Measurements from ENCODE around the gene ZNF543.
"Not testable (repeated sequence)": the region's sequence is repeated elsewhere in the genome, so short reads cannot be mapped to it uniquely, and the experiment has no call there.

Gene ZNF543

DNA sequence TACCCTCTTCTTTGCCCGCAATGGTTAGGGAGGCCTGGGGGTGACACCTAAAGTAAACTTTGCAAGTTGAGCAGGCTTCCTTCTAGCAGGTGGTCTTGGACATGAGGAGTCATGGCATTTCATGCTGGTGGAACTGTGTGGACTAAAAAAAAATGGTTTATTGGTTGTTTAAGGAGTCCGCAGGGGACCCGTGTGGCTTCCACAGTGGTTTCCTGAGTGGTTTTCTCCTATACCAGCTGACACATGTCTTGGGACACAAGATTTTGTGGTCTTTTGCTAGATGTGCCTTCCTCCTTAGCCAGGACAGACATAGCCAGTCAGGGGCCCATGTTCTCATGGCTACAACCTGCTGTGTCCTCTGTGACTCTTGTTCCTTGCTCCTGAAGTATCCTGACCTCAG, 1.5 kb downstream of the ZNF543 start:
- no peak for DNase-seq

- no peak for DNase-seq
Measured at GRCh38 chr19:57324992-57325391, 4.7 kb downstream of the ZNF543 start.

- no peak for DNase-seq
Measured at GRCh38 chr19:57327993-57328392, 7.7 kb downstream of the ZNF543 start.

DNA sequence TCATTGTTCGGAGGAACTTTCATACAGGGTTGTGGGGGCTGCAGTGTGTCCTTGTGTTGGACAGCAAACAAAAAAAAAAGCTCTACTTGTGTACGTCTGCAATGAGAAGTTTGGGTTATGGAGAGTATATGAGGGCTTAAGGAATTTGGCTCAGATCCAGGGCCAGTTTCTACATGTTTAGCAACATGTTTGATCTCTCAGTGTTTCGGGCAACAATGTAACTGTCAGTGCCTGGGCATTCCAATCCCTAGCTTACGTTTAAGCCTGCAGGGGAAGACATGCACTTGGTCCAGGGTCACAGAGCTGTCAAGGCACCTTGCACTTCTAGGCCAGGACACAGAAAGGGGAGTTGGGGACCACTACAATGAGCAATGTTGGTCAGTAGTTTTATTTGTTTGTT, 13.9 kb downstream of the ZNF543 start:
- no peak for DNase-seq

- no peak for DNase-seq
Measured at GRCh38 chr19:57338877-57339276, 18.6 kb downstream of the ZNF543 start.

DNA sequence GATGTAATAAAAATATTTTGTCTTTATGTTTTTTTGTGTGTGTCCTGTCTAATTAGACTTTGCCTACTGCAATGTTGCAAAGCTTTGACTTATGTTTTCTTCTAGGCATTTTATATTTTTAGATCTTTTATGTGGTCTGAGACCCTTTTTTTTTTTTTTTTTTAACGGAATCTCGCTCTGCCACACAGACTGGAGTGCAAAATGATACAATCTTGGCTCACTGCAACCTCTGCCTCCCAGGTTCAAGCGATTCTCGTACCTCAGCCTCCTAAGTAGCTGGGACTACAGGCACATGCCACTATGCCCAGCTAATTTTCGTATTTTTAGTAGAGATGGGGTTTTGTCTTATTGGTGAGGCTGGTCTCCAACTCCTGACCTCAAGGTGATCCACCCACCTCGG, 22.3 kb downstream of the ZNF543 start:
- no peak for DNase-seq

DNA sequence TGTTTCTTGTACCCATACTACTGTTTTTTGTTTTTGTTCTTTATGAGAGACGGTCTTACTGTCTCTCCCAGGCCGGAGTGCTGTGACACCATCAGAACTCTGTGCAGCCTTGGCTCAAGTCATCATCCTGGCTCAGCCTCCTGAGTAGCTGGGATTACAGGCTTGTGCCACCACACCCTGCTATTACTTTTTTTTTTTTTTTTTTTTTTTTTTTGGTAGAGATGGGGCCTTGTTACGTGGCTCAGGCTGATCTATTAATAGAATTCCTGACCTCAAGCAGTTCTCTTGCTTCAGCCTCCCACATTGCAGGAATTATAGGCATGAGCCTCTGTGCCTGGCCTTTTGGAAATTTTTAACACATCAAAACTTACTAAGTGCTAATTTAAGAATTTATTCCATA, 27.9 kb downstream of the ZNF543 start:
- no peak for DNase-seq

DNA sequence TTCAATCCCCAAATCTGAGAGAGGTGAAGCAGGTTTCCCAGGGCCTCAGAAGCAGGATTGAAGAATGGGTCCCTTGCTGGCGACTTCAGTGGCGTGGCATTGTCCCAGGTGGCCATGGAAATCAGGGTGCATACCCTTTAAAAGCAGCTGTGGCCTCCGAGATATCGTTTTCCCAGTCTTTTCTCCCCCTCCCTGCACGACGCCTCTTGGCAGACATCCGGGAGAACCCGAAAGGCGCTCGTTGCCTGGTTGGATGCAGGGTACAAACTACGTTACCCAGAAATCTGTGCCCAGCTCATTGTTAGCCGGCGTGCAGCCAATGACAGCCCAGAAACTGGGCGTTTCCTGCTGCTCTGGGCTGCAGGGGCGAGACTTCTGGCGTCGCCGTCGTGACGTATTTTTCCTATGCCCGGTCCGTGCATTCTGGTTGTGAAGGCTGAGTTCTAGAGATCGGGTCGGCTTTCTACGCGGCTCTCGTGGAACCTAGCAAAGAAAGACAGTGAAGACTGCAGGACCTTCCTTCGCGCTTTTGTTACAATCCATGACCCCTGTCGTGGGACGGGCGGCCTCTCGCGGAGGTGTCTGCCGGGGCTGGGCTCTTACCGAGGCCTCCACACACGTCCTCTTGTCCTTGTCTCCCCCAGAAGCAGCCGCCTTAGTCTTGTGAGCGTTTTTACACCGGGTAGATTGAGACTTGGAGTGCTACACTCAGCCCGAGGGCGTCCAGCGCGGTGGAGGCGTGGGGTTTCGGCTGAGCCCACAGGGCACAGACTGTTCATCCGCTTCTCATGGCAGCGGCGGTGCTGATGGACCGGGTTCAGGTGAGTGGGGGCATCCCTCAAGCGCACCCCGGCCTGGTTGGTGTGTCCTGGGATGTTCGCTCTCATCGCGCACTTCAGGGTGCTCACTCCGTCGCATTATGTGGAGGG, 30.9 kb downstream of the ZNF543 start, which contains the start of gene ZNF304:
ZNF304 (plus strand) TSS at position 395 of the 929 bp plus-strand sequence; CDS start at position 789, 394 bp downstream.
- DNase-seq, result peak; percentile 89 to 94

GRCh38 chr19:57351867-57352266, 31.6 kb downstream of the ZNF543 start:
- DNase-seq, result no peak

DNA sequence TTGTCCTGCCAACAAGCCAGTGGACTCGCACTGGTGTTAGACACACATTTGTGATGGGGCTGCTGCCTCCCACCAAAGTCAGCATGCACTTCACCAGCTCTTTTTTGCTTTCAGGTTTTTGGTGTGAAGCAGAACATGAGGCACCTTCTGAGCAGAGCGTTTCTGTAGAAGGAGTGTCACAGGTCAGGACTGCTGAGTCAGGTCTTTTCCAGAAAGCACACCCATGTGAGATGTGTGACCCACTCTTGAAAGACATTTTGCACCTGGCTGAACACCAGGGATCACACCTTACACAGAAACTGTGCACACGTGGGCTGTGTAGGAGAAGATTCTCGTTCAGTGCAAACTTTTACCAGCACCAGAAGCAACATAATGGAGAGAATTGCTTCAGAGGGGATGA, 35.6 kb downstream of the ZNF543 start:
- no peak for DNase-seq

DNA sequence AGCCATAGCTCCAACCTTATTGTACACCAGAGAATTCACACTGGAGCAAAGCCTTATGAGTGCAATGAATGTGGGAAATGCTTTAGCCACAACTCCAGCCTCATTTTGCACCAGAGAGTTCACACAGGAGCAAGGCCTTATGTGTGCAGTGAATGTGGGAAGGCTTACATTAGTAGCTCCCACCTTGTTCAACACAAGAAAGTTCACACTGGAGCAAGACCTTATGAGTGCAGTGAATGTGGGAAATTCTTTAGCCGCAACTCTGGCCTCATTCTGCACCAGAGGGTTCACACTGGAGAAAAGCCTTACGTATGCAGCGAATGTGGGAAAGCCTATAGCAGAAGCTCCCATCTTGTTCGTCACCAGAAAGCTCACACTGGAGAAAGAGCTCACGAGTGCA, 37.1 kb downstream of the ZNF543 start:
- no peak for DNase-seq

DNA sequence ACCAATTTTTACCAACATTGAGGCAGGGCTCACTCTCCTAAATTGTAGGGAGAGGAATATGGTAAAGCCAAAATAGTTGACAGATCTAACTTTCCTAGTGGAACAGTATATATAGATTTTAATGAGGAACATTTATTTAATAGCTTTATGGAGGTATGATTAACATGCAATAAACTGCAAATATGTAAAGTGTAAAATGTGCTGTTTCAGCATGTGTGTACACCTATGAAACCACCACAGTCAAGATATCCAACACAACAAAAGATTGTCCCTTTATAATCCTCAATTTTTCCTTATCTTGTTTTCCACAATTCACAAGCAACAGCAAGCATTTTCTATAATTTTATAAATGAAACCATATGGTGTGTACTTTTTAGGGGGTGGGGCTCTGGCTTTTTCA, 39.0 kb downstream of the ZNF543 start:
- DNase-seq, result no peak

GRCh38 chr19:57362419-57362818, 42.1 kb downstream of the ZNF543 start:
- no peak for DNase-seq

GRCh38 chr19:57362997-57363687, 42.9 kb downstream of the ZNF543 start, which contains the start of the genes TRAPPC2B and ZNF547:
Gene TRAPPC2B (plus strand): TSS chr19:57363551. CDS start chr19:57364834, 1,283 bp downstream.
Gene ZNF547 (plus strand): TSS chr19:57363551. CDS start chr19:57368556, 5,005 bp downstream.
- peak; percentile 97 to 99 for DNase-seq

DNA sequence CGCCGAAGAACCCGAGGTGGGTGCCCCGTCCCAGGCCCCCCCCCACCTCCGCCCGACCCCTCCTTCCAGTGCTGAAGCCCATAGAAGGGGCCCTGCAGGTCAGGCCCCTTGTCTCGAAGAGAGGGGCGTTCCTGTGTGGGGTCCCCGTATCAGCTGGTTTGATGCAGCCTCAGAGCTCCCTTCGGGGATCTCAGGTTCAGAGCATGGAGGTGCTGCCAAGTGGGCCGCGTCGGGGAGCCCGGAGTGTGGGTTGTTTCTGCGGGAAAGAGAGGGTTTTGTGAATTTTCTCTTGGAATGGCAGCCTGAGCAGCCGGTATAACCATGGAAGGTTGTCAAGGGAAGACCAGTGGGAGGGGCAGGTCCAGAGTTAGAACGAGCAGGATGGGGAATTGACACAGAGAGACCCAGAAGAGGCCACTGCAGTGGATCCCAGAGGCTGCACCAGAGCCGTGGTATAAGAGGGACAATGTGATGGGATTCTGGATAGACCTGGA, 43.5 kb downstream of the ZNF543 start:
- no peak for DNase-seq

DNA sequence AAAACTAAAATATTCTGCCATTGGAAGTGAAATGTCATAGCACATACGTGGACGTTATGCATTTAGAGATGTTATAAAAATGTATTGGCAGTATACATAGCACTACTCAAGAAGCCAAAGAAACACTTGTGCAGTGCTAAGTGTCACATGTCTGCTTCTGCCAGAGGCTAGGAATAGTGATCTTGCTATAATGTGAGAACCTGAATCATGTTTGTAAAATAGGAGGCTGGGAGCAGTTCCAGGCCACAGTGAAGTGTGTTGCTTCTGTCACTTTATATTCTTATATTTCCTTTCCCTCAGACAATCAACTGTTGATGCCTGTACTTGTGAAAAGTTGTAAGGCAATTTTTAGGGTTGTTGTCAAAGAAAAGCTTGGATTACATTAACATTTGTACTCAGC, 46.5 kb downstream of the ZNF543 start:
- DNase-seq, result no peak

- no peak for DNase-seq
Measured at GRCh38 chr19:57374179-57374578, 53.9 kb downstream of the ZNF543 start.

GRCh38 chr19:57374647-57375046, 54.4 kb downstream of the ZNF543 start:
- not testable (repeated sequence) for DNase-seq

GRCh38 chr19:57376151-57376550, 55.9 kb downstream of the ZNF543 start:
- DNase-seq, result no peak

DNA sequence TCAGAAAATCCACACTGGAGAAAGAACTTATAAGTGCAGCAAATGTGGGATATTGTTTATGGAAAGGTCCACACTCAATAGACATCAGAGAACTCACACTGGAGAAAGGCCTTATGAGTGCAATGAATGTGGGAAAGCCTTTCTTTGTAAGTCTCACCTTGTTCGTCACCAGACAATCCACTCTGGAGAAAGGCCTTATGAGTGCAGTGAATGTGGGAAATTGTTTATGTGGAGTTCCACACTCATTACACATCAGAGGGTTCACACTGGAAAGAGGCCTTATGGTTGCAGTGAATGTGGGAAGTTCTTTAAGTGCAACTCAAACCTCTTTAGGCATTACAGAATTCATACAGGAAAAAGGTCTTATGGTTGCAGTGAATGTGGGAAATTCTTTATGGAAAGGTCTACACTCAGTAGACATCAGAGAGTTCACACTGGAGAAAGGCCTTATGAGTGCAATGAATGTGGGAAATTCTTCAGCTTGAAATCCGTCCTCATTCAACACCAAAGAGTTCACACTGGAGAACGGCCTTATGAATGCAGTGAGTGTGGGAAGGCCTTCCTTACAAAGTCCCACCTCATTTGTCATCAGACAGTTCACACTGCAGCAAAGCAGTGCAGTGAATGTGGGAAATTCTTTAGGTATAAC, 57.4 kb downstream of the ZNF543 start:
- DNase-seq, result no peak
